HT1080 (cell line): Measurements from ENCODE around the gene TMEM185A. TPM values are rescaled to one million over a fixed set of nuclear protein-coding genes. Genes with fewer than 3 reads are reported as not detected.
"Not testable (repeated sequence)": the region's sequence is repeated elsewhere in the genome, so short reads cannot be mapped to it uniquely, and the experiment has no call there.

Experiments used
- DNase-seq: peaks from one replicate; pipeline ENCODE4 v3.0.0-alpha.2; 2015; ENCODE audit warnings: low read depth
- total RNA-seq: library from RNA; depleted of rRNA; stranded (reverse); fragments of >200 nt; shearing (Covaris generic); gene quantifications from 2 replicates; pipeline ENCODE4 v1.2.3, GENCODE V29; 2014; rRNA removed

TMEM185A gene
- total RNA-seq, 1 experiment from 2014 or later: 11.3 TPM

DNA sequence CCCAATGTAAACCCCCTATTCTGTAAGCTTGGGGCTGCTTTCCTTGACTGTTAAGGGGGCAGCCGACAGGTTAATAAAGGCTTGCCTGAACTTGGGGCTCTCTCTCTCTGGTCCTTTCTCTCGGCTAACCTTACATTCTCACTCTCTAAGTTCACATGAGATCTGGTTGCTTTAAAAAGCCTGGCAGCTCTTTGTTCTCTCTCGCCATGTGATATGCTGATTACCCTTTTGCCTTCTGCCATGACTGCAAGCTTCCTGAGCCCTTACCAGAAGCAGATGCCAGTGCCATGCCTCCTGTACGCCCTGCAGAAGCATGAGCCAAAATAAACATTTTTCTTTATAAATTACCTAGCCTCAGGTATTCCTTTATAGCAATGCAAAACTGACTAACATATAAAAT, 76.3 kb downstream of the TMEM185A start:
- DNase-seq: not testable (repeated sequence)

DNA sequence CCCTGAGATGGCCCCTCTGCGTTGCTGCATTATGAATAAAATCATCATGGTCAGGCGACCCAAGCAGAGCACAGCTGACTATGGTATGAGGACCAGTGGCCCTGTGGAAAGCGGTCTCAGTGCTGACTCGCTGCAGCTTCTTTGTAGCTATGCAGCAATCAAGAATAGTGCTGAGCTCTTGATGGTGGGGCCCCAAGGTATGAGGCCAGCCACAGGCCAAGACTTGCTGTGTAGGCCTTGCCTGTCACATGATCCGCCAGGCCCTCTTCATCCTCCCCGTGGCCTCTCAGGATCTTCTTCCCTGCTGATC, 79.7 kb downstream of the TMEM185A start:
- not testable (repeated sequence) for DNase-seq

DNA sequence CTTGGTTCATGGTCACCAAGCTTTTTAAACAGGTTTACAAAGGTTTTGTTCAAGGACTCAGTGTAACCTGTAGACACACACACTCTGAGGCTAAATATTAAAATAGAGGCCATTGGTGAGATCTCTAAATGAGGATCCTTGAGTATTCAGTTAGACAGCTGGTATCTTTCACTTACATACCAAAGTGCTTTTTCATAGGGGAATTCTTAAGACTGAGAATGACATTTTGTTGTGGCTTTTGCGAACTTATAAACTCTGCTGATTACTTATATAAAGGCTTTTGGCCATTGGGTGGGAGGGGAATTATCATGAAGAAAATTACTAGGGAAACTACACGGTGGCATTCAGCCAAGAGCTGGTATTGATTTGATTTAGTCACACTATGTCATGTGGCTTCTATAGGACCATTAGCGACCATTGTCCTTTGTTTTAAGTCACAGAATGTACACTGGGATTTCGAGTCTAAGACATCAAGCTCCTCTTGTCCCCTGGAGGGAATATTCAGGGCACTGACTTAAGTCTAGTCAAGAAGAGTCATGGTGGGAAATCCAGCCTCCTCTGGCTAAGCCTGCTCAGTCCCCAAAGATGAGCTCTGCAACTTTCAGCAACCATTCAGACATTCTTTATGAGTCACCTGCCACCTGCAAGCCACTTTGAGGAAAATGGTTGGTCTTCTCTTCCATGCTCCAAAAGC, 80.2 kb downstream of the TMEM185A start:
- DNase-seq: not testable (repeated sequence)

DNA sequence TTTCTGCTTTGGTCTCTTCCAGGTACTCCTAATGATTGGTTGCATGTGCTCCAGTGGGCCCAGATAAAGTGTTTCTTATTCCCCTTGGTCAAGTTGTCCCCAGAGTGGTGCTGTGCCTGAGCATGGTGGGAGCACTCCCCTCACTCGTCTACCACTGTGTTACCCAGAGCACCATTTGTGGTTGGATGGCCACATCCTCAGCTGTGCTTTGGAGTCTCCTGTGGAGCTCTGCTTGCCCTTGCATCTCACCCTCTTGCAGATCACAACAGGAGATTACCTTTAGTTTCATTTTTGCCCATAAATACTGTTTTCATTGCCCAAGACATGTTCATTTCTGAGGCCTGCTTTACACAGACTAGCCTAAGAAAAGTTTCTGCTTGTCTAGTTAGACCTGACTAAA, 81.1 kb downstream of the TMEM185A start:
- DNase-seq: not testable (repeated sequence)

DNA sequence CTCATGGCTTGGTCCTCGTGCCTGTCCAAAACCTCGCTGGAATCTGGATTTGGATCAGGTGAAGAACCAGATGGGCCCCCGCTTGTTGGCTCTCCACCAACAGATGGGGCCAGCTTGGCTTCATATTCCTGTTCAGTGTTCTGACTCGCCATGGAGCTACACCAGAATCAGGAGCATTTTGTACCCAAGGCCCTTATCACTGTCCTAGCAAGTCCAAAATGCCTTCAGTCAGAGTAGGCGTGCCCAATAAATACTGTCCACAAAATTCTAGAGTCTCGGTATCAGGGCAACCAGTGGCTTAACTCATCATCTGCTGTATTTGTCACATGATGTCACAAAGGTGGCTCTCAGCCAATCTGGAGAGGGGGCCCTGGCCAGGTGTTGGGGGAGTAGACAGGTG, 81.9 kb downstream of the TMEM185A start, which contains the start of gene HSFX3:
Gene HSFX3, minus strand, starts transcription at position 224 of the 400 bp plus-strand sequence. Its CDS starts 72 bp downstream, at position 152.
- DNase-seq: not testable (repeated sequence)

DNA sequence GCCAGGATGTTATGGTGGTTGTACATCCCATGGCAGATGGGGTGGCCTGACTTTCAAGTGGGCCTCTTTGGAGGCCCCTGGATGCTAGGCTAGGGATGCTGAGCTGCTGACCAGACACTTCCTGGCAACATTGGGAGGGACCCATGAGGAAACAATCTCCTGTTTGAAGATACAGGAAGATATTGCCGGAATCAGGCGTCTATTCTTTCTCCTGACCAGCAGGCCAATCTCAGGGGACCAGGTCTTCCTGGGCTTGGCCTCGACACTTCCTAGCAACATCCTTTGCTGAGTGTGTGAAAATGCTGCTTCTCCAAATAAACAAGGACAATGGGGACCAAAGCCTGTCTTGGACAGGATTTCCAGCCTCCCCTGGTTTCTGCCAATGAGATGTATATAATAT, 83.8 kb downstream of the TMEM185A start:
- DNase-seq: not testable (repeated sequence)

DNA sequence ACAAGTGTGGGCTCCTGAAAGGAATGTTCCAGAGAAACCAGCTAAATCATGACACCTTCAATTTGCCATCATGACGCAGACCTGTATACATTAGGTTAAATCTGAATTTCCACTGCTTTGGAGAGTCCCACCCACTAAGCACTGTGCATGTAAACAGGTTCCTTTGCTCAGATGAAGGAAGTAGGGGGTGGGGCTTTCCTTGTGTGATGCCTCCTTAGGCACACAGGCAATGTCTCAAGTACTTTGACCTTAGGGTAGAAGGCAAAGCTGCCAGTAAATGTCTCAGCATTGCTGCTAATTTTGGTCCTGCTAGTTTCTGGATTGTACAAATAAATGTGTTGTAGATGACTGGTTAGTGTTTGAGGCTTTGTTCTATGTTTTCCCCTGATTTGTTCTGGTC, 84.6 kb downstream of the TMEM185A start:
- DNase-seq: not testable (repeated sequence)

Other genes with a start within 250 kb of the TMEM185A start
- gene IDS, start 126.5 kb downstream of the TMEM185A start, total RNA-seq: 53.5 and 88.4 TPM in 2 replicates
- gene EOLA1, start 90.8 kb downstream of the TMEM185A start, total RNA-seq: 11.2 and 12.4 TPM in 2 replicates
- gene HSFX3, start 81.9 kb downstream of the TMEM185A start, total RNA-seq: not detected in 2 replicates
- 0.50 and 0.93 TPM in 2 replicates for gene MAGEA9B, start 44.3 kb downstream of the TMEM185A start, total RNA-seq
- not detected in 2 replicates for gene HSFX2, start 36.5 kb downstream of the TMEM185A start, total RNA-seq
- gene MAGEA11, start 80.3 kb upstream of the TMEM185A start, total RNA-seq: 54.2 and 60.1 TPM in 2 replicates
- gene HSFX1, start 142.3 kb upstream of the TMEM185A start, total RNA-seq: 0.19 and 0.70 TPM in 2 replicates
- gene MAGEA9, start 150.1 kb upstream of the TMEM185A start, total RNA-seq: 0.37 TPM in 1 of 2 replicates, not detected in the other
- not detected in 2 replicates for gene MAGEA8, start 249.4 kb upstream of the TMEM185A start, total RNA-seq